Occipital lobe (tissue), 2 donors: ENCODE results near the gene KNDC1. TPM values are rescaled to one million over a fixed set of nuclear protein-coding genes. Genes with fewer than 3 reads are reported as not detected.

Experiments
- DNase-seq: peaks from one replicate; lab custom pipeline; 2025; lab: John Stamatoyannopoulos, UW
- total RNA-seq: library from RNA; depleted of rRNA; stranded (reverse); fragments of >200 nt; gene quantifications from one replicate; pipeline ENCODE4 v1.2.3, GENCODE V29; 2014

The KNDC1 gene
- total RNA-seq, 1 donor from 2014 or later: 5.9 TPM

DNA sequence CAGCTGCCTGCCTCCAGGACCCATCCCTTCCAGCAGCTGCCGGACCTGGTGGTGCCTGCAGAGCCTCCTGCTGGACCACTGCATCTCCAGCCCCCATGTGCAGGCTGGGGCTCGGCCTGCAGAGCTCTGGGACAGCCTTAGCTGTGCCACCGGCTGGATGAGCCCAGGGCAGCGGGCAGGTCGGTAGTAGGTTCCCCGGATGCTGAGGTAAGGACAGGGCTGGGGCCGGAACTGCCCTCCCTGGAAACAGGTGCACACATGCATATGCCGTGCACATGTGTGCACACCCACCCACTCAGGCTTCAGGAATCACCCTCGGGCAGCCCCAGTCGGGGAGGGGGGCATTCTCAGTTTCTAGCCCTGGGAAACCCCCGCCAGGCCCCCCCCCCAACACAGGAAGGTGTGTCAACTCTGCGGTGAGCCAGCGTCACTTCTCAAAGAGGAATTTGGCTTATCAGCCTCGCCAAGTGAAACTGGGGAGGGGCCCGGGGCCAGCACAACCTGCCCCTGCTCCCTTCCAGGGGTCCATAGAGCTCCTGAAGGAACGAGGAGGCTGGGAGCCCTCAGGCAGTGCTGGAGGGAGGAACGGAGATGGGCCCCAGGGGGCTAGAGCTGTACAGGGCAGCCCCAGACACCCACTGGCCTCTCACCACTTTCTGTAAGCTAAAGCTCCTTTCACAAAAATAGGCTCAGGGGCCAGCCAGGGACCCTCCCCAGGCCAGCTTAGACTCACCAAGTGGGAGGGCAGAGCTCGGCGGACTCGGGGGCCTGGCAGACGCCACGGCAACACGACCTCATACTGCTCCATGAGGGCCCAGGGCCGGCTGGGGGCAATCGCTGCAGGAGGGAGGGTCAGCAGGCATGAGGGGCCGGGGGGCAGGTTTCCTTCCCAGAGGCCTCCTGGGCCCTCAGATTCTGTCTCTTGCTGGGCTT, 115.0 kb downstream of the KNDC1 start:
- no peak for DNase-seq

DNA sequence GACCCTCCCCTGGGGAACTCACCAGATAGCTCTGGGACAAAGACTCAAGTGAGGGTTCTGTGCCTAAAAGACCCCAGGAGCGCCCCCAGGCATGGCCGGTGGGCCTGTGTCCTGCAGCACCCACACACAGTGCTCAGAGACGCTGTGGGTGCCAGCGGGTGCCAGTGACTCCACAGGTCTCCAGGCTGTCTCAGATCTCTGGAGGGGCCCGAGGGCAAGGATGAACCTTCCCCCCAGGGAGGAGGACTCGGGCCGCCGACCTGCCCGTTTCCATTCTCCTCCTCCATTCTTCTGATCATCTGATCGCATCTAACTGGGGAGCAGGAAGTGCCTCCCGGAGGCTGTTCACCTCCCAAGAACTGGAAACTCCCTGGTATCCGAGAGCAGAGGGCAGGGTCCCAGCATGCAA, 115.7 kb downstream of the KNDC1 start:
- DNase-seq: no peak

Other genes starting within 250 kb of the KNDC1 start
- 1.9 TPM for gene CFAP46, start 217.6 kb upstream of the KNDC1 start, total RNA-seq
- 2.5 TPM for gene ADGRA1, start 72.3 kb upstream of the KNDC1 start, total RNA-seq
- gene UTF1, start 70.0 kb downstream of the KNDC1 start, total RNA-seq: not detected
- gene VENTX, start 77.6 kb downstream of the KNDC1 start, total RNA-seq: not detected
- gene ADAM8, start 116.6 kb downstream of the KNDC1 start, total RNA-seq: 1.7 TPM
- 42.4 TPM for gene TUBGCP2, start 148.7 kb downstream of the KNDC1 start, total RNA-seq
- gene ZNF511, start 148.7 kb downstream of the KNDC1 start, total RNA-seq: 7.5 TPM
- 4.7 TPM for gene CALY, start 176.7 kb downstream of the KNDC1 start, total RNA-seq
- gene PRAP1, start 187.2 kb downstream of the KNDC1 start, total RNA-seq: not detected
- 6.9 TPM for gene FUOM, start 197.8 kb downstream of the KNDC1 start, total RNA-seq
- gene ECHS1, start 213.1 kb downstream of the KNDC1 start, total RNA-seq: 28.2 TPM
- gene PAOX, start 219.0 kb downstream of the KNDC1 start, total RNA-seq: 10.1 TPM
- gene MTG1, start 233.9 kb downstream of the KNDC1 start, total RNA-seq: 14.8 TPM